NCI-H748 (cell line): ENCODE measurements around the gene PSMB1.

Experiments
- DNase-seq: peaks from one replicate; lab custom pipeline; 2025; ENCODE audit not compliant: unreplicated experiment; lab: John Stamatoyannopoulos, UW

PSMB1 gene

GRCh38 chr6:170552765-170553533, at the start of gene PSMB1:
Gene PSMB1, minus strand, starts transcription at chr6:170553307. Its CDS starts 65 bp downstream, at chr6:170553242.
- peak; percentile 97 for DNase-seq

GRCh38 chr6:170597278-170597677, 44.2 kb upstream of the PSMB1 start:
- DNase-seq = no peak

DNA sequence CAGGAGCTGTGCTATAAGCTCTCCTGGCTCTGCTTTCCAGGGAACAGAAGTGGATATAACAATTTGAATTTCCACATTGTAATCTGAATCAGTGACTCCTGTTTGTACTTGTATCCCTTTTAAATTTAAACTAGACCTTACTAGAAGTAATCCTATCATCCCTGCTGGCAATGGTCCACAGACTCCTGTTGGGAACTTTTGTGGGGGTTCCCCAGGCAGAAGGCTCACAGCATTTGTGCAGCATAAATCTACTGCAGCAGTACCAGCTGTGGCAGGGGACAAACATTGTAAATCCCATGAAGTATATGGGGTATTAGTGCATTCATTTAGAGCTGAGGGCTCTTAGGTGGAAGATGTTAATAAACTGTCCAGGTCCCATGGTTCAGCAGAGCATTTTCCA, 43.3 kb upstream of the PSMB1 start:
- DNase-seq = no peak

GRCh38 chr6:170590725-170591124, 37.6 kb upstream of the PSMB1 start:
- no peak for DNase-seq

- peak; percentile 44 for DNase-seq
Measured at GRCh38 chr6:170584954-170585498, 31.9 kb upstream of the PSMB1 start.

GRCh38 chr6:170584181-170584953, 31.3 kb upstream of the PSMB1 start, which contains the start of gene PDCD2:
Gene PDCD2, minus strand, starts transcription at chr6:170584637. Its CDS starts 56 bp downstream, at chr6:170584581.
- DNase-seq = peak; percentile 96

DNA sequence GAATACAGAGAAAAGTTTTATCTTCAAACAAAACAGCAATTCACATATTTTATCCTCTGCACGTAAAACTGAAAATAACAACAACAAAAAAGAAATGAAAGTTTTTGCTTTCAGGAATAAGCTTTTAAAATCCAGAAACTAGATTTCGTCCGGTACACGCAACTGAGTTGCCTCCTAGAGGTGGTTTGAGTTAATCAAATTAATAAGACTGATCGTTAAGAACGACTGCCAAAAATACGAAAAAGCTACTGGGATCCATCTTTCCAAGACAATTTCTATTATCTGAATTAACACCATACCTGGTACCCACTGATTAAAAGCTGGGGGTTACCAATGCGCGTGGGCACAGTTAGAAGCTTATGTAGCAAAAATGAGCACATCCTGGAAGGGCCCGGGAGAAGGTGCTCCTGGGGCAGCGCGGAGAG, 30.7 kb upstream of the PSMB1 start:
- no peak for DNase-seq

DNA sequence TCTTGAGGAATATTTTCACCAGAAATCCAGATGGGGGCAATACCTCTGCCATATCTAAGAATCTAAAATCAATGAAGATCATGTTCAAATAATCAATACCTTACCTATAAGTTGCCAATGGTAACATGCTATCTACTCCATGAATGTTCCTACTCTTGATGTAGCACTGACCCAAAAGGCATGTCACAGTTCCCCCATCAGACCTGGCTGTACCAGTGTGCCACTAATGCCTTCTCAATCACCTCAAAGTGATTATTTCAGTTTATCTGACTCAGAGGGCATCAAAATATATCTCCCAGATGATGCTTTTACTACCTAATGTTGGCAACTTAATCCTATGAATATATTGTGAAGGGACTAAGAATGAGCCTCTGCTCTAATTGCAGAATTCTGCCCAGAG, 25.8 kb upstream of the PSMB1 start:
- no peak for DNase-seq

GRCh38 chr6:170575250-170575649, 22.1 kb upstream of the PSMB1 start:
- DNase-seq = no peak

GRCh38 chr6:170572704-170573466, 19.8 kb upstream of the PSMB1 start:
- no peak for DNase-seq

DNA sequence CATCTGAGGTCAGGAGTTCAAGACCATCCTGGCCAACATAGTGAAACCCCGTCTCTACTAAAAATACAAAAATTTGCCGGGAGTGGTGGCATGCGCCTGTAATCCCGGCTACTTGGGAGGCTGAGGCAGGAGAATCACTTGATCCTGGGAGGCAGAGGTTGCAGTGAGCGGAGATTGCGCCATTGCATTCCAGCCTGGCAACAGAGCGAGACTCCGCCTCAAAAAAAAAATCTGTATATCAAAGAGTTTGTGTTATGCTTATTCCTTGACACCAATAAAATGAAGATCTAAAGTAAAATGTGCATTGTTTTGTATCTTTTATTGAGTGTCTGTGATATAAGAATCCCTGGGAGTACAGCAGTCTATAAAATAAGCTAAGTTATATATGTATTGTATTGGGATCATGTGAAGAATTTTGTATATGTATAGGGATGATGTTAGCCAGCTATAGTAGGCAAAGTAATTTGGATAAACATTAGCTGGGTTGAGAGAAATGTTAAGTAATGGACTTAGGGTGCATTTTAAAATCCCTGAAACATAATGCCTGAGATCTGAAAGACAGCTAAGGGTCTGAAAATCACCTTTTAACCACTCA, 11.9 kb upstream of the PSMB1 start:
- DNase-seq = no peak

- DNase-seq = no peak
Measured at GRCh38 chr6:170561555-170561954, 8.4 kb upstream of the PSMB1 start.

GRCh38 chr6:170555305-170555704, 2.2 kb upstream of the PSMB1 start:
- DNase-seq = no peak

DNA sequence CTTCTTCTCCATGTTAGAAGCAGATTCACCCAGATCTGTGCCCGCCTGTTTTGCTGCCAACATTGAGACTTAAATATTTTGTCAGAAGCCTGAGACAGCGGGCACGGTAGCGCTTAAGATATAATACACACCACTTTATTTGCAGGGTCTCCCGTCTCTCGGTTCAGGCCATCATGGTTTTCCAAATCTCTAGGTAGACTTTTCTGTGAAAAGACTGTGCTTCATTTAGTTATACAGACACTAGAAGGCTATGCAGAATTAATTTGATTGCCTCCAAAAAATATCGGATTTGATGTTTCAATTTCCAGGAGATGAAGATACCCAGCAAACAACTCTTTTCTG, 1.7 kb upstream of the PSMB1 start:
- DNase-seq = no peak

- DNase-seq = peak; percentile 99
Measured at GRCh38 chr6:170554013-170554795, 1.1 kb upstream of the PSMB1 start, which contains the start of gene TBP. Gene TBP, plus strand, starts transcription at chr6:170554369. Its CDS starts 2,661 bp downstream, at chr6:170557030.

DNA sequence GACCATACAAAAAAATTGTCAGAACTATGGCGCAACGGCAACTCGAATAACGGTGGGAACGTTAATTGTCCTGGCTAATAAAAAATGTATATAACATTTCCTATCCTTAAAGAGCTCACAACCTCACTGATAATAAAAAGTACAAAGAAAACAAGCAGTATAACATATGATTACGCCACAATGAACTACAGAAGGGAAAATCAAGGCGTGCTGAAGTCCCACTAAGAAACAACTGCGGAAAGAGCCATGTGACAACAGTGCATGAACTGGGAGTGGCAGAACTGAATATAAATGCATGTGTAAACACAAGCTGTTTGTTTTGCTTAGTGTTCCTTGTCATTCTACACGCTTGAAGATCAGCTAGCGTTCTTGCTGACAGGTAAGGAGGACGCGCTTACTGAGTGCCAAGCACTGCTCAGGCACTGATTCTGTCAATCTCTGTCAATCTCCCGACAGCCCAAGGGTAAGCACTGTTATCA, 466 bp upstream of the PSMB1 start:
- DNase-seq = peak; percentile 72

DNA sequence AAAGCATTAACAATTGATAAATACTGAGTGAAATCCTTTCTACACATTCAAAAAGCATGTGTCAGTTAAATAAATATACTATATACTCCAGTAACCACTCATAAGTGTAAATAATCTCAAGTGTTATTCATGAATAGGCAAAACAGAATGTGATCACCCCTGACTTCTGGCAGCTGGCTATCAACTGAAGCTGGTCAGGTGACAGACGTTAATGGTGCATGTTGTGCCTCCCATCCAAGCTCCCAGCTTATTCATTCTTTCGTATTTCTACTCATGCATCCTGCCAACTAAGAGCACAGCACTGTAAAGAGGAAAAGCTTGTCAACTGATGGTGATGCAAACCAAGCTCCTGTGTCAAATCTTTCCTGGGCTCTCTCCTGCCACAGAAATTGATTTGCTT, 7.7 kb downstream of the PSMB1 start:
- no peak for DNase-seq

- DNase-seq = no peak
Measured at GRCh38 chr6:170542031-170542719, 10.9 kb downstream of the PSMB1 start.

DNA sequence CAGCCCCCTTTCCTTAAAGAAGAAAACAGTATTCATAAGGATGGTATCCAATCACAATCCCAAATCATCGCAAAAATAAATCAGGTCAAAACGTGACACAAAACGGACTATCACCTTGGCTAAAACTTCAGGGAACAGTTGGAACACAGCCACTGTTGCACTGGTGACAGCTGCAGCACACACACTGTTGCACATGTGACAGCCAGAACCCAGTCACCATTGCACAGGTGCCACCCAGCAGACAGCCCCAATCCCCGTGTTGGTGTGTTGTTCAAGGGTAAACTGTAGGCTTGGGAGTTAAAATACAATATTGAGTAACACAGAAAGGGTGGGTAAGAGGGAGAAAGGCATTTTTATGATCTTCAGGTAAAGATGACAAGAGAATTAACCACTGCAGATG, 15.8 kb downstream of the PSMB1 start:
- DNase-seq = no peak
